GM21529 (cell line): ENCODE results near the gene MPZ.
"Not testable (repeated sequence)": the region's sequence is repeated elsewhere in the genome, so short reads cannot be mapped to it uniquely, and the experiment has no call there.

Source experiments
- ATAC-seq: cut with Tn5 transposase; IDR thresholded peaks from one replicate; pipeline ENCODE4 v1.9.1; 2021; ENCODE audit not compliant: unreplicated experiment

The MPZ gene

GRCh38 chr1:161309868-161310267 lies at the start of gene MPZ:
TSS of gene MPZ (minus strand) at chr1:161309968. CDS start at chr1:161309905, 63 bp downstream.
- no peak for ATAC-seq

- ATAC-seq = no peak
Measured at GRCh38 chr1:161359291-161359690, 49.5 kb upstream of the MPZ start.

- ATAC-seq = no peak
Measured at GRCh38 chr1:161357073-161357472, 47.3 kb upstream of the MPZ start.

- ATAC-seq = no peak
Measured at GRCh38 chr1:161351482-161351881, 41.7 kb upstream of the MPZ start.

GRCh38 chr1:161350671-161351070 lies 40.9 kb upstream of the MPZ start:
- no peak for ATAC-seq

- no peak for ATAC-seq
Measured at GRCh38 chr1:161342821-161343220, 33.1 kb upstream of the MPZ start.

GRCh38 chr1:161342177-161342576 lies 32.4 kb upstream of the MPZ start:
- ATAC-seq = no peak

- no peak for ATAC-seq
Measured at GRCh38 chr1:161335796-161336195, 26.0 kb upstream of the MPZ start.

GRCh38 chr1:161333166-161333565 lies 23.4 kb upstream of the MPZ start:
- ATAC-seq = no peak

- no peak for ATAC-seq
Measured at GRCh38 chr1:161330346-161330745, 20.6 kb upstream of the MPZ start.

GRCh38 chr1:161324020-161324419 lies 14.3 kb upstream of the MPZ start:
- no peak for ATAC-seq

GRCh38 chr1:161315841-161316674 lies 6.3 kb upstream of the MPZ start:
- ATAC-seq = not testable (repeated sequence)

- ATAC-seq = peak; percentile 98
Measured at GRCh38 chr1:161314201-161314981, 4.6 kb upstream of the MPZ start, which contains the start of gene SDHC. TSS of gene SDHC (plus strand) at chr1:161314381. CDS start at chr1:161314406, 25 bp downstream.

- peak; percentile 6 for ATAC-seq
Measured at GRCh38 chr1:161313554-161314200, 3.9 kb upstream of the MPZ start.

GRCh38 chr1:161311595-161312181 lies 1.9 kb upstream of the MPZ start:
- no peak for ATAC-seq

GRCh38 chr1:161307892-161308638 lies 1.7 kb downstream of the MPZ start:
- no peak for ATAC-seq

- ATAC-seq = no peak
Measured at GRCh38 chr1:161307230-161307768, 2.5 kb downstream of the MPZ start.

- peak; percentile 83 for ATAC-seq
Measured at GRCh38 chr1:161305867-161306519, 3.8 kb downstream of the MPZ start.
